CD4-positive, alpha-beta T cell treated with Interleukin-1 beta for 1 hour (primary cell): ENCODE data around the gene FNBP1L.

Experiments used
- DNase-seq, 2 donors: peaks; one replicate each; pipeline ENCODE4 v3.0.0-alpha.2; 2020 to 2022

Gene FNBP1L

GRCh38 chr1:93595743-93596142 is 147.8 kb downstream of the FNBP1L start:
- no peak for DNase-seq

GRCh38 chr1:93596329-93597089 is 148.6 kb downstream of the FNBP1L start:
- no peak for DNase-seq

GRCh38 chr1:93597709-93598108 is 149.8 kb downstream of the FNBP1L start:
- no peak for DNase-seq

- DNase-seq: no peak
These were observed 150.5 kb downstream of the FNBP1L start for GRCh38 chr1:93598396-93598795.

- no peak for DNase-seq
These were observed 151.0 kb downstream of the FNBP1L start for GRCh38 chr1:93598861-93599439.

- DNase-seq: no peak
These were observed 151.6 kb downstream of the FNBP1L start for GRCh38 chr1:93599479-93599878.

GRCh38 chr1:93600663-93601062 is 152.7 kb downstream of the FNBP1L start:
- DNase-seq: no peak

- DNase-seq: no peak
These were observed 153.8 kb downstream of the FNBP1L start for GRCh38 chr1:93601686-93602085.

- DNase-seq: no peak
These were observed 154.2 kb downstream of the FNBP1L start for GRCh38 chr1:93602101-93602500.

GRCh38 chr1:93603106-93603505 is 155.2 kb downstream of the FNBP1L start:
- no peak for DNase-seq

GRCh38 chr1:93603601-93604000 is 155.7 kb downstream of the FNBP1L start:
- DNase-seq: no peak
